Brain pericyte (primary cell): ENCODE results near the gene MEX3D.
"Not testable (repeated sequence)": the region's sequence is repeated elsewhere in the genome, so short reads cannot be mapped to it uniquely, and the experiment has no call there.

Experiments
- DNase-seq: peaks from one replicate; pipeline ENCODE4 v3.0.0-alpha.2; 2012; ENCODE audit warnings: low read depth, low spot score

Gene MEX3D

GRCh38 chr19:1538978-1539377 lies 29.1 kb downstream of the MEX3D start:
- no peak for DNase-seq

GRCh38 chr19:1535699-1536098 lies 32.4 kb downstream of the MEX3D start:
- DNase-seq = not testable (repeated sequence)

- DNase-seq = no peak
These were observed 33.2 kb downstream of the MEX3D start for GRCh38 chr19:1534972-1535371.

GRCh38 chr19:1533510-1534150 lies 34.5 kb downstream of the MEX3D start:
- no peak for DNase-seq

- DNase-seq = no peak
These were observed 36.1 kb downstream of the MEX3D start for GRCh38 chr19:1532003-1532402.

GRCh38 chr19:1531587-1531986 lies 36.5 kb downstream of the MEX3D start:
- DNase-seq = no peak

DNA sequence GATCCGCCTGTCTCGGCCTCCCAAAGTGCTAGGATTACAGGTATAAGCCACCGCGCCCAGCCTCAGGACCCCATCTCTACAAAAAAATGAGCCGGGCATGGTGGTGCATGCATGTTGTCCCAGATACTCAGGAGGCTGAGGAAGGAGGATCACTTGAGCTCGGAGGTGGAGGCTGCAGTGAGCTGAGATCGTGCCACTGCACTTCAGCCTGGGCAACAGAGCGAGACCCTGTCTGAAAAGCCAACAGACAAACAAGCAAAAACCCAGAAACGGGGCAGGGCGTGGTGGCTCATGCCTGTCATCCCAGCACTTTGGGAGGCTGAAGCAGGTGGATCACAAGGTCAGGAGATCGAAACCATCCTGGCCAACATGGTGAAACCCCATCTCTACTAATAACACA lies 37.3 kb downstream of the MEX3D start:
- not testable (repeated sequence) for DNase-seq

- DNase-seq = no peak
These were observed 38.7 kb downstream of the MEX3D start for GRCh38 chr19:1529430-1529816.

- no peak for DNase-seq
These were observed 39.3 kb downstream of the MEX3D start for GRCh38 chr19:1528596-1529429.

- no peak for DNase-seq
These were observed 40.3 kb downstream of the MEX3D start for GRCh38 chr19:1527650-1528309.

DNA sequence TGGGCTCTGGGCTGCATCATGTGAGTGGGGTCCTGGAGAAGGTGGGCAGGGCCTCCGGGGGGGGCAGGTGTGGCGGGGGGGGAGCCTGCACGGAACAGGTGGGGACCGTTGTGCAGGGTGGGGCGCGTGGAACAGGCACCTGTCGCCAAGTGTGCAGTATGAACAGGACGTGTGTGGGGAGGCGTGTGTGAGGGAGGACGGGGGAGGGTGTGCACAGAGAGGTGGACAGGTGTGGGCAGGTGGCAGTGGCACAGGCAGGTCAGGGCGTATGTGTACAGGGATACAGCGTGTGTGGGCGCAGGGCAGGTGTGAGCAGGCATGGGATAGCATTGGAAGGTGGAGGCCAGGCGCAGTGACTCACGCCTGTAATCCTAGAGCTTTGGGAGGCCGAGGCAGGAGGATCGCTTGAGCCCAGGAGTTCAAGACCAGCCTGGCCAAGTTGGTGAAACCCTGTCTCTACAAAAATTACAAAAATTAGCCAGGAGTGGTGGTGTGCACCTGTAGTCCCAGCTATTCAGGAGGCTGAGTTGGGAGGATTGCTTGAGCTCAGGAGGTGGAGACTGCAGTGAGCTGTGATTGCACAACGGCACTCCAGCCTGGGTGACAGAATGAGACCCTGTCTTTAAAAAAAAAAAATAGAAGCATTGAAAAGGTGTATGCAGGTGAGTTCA lies 41.0 kb downstream of the MEX3D start:
- no peak for DNase-seq

DNA sequence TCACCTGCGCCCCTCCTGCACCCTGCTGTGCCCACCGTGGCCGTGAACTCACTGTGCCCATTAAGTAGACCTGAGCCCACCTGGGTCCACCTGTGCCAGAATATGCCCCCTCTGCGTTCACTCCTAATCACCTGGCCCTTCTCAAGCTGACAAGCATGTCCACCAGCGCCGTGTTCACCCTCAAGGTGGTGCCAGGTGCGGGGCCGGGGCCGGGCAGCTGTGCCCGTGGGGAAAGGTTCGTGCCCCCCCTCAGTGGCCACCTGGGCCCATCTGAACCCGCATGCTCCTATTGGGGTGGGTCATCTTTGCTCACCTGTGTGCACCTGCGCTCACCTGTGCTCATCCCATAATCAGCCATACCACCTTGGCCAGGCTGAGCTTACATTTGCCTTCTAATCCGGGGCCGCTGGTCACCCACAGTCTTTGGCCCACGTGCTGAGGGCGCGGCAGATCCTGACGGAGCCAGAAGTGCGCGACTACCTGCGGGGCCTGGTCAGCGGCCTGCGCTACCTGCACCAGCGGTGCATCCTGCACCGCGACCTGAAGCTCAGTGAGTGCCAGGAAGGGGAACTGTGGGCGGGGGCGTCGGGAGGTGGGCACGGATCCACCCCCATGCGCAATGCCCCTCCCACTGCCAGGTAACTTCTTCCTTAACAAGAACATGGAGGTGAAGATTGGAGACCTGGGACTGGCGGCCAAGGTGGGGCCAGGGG lies 41.9 kb downstream of the MEX3D start:
- DNase-seq = no peak

- no peak for DNase-seq
These were observed 42.8 kb downstream of the MEX3D start for GRCh38 chr19:1525343-1525742.

GRCh38 chr19:1524972-1525325 lies 43.2 kb downstream of the MEX3D start:
- DNase-seq = no peak

DNA sequence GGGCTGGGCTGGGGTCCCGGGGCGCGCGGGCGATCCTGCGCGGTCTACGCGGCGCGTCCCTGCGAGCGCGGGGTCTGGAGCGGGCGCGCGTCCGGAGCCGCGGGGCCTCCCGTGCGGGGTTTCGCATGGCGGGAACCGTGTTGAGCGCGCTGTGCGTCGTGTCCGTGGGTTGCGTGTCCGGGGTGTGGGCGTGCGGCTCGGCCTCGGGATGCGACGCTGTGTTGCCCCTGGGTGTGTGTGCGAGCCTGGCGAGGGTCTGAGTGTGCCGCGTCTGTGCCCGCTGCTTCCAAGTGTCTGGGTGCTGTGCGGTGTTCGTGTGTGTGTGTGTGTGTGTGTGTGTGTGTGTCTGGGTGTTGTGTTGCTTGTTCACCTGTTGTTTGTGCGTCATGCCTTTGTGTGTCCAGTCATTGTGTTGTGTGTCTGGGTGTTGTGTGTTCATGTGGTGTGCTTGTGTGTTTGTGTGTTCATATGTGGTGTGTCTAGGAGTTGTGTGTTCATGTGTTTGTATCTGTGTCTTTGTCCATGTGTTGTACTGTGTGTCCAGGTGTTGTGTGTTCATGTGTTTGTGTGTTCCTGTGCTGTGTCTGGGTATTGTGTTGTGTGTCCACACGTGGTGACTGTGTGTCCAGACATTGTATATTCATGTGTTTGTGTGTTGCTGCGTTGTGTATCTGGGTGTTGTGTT lies 43.7 kb downstream of the MEX3D start:
- DNase-seq = no peak

DNA sequence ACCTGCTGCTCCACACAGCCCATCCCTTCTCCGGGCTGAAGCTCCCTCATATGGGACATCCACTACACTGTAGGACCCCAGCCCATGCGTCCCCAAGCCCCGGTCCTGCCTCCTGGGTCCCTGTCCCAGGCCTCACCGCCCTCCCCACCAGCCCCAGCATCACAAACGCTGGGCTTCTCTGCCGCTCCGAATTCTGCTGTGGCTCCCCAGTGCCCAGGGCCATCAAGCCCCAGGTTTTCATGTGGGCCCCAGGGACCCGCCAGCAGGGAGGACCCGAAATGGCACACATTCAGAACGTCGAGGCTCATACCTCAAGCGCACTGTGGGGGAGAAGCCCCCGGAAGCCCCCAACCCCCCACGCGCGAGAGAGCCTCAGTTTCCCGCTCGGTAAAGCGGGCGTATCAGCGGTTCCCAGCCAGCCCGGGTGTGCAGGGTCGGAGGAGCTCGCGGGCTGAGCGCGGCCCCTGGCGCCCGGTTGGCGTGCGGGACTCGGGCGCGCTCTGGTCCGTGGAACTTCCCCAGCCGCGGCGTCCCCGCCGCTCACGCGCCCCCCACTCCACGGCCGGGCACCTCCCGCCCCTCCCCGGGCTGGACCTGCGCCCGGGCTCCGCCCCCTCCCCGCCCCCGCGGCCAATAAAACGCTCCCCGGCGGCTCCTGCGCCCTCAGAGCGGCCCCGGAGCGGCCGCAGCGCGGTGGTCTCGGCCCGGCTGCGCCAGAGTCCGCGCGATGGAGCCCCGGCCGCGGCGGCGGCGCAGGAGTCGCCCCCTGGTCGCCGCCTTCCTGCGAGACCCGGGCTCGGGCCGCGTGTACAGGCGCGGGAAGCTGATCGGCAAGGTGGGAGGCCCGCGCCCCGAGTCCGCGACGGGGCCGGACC lies 44.5 kb downstream of the MEX3D start, which contains the start of gene PLK5:
Gene PLK5, plus strand, starts transcription at position 666 of the 875 bp plus-strand sequence. CDS start 2,920 bp downstream, outside the sequence.
- no peak for DNase-seq

DNA sequence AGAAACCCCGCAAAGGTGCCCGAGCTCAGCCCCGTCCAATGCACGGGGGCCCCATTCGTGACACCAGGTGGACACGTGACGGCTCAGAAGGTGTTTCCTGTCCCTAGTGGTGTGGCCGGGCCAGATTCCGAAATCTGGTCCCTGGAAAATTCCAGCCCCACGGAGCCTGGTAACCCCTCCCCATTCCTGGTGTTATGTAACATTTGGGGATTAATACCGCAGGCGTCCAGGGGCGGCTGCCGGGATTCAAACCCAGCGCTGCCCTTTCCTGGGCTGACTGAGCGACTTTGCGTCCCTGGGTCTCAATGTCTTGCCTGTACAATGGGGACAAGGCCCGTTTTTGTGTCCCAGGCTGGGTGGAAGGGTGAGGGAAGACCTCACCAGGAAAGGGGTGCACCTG lies 45.3 kb downstream of the MEX3D start:
- no peak for DNase-seq

- DNase-seq = no peak
These were observed 46.1 kb downstream of the MEX3D start for GRCh38 chr19:1522061-1522460.

- DNase-seq = no peak
These were observed 46.5 kb downstream of the MEX3D start for GRCh38 chr19:1521636-1522035.
